ENCODE measurements around the gene NOL8.

DNA sequence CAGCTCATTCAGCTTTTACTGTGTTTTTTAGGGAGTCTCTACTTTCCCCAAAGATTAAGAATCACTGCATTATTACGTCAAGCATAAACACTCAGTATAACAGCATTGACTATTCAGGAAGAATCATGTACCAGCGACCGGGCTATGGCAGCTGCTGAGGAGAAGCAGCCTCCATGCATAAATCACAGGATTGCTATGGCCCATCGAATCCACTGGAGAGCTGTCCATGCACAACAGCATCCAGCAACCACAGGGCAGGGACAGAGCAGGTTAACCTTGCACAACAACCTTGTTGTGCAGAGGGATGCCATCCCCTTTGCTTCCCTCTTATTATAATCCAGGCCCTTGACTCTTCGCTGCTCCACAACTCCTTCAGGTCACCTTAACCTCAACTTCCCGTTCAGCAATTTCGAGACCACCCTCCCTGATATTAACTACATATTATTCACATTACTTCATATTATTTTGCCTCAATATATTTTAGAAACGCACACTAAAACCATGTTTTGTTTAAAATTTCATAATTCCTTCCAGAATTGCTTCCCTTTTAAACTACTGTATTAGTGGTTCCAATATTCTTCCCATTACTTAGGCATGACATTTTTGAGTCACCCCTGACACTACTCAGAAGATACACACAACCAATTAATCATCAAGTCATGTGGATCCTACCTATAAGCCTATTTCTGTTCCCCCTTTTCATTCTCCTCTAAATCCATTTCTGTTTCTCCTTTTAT is 32.6 kb downstream of the NOL8 start:
- TF ChIP-seq CTCF (IDR thresholded peaks at IDR 0.05; ENCODE audit: low read length) (no peak), EZH2 (optimal IDR thresholded peaks at IDR 0.05; ENCODE audit: low read depth, low read length) (no peak), EZH2phosphoT487 (IDR thresholded peaks at IDR 0.05; ENCODE audit: low read length) (no peak)
